Testis (tissue), 3 donors: ENCODE data around the gene WDR82. TPM values are rescaled to one million over a fixed set of nuclear protein-coding genes. Genes with fewer than 3 reads are reported as not detected.
"Not testable (repeated sequence)": the region's sequence is repeated elsewhere in the genome, so short reads cannot be mapped to it uniquely, and the experiment has no call there.

ENCODE experiments used
- DNase-seq: peaks from one replicate; pipeline ENCODE4 v3.0.0-alpha.2; 2019
- H3K27ac ChIP-seq, 2 donors: fragments of 200-600 bp; sonication (generic); one replicate each; pipeline ENCODE4 v1.5.1; 2019
- H3K27me3 ChIP-seq: fragments of 200-600 bp; sonication (generic); one replicate; pipeline ENCODE4 v1.5.1; 2019
- H3K36me3 ChIP-seq: fragments of 200-600 bp; sonication (generic); one replicate; pipeline ENCODE4 v1.5.1; 2017; ENCODE audit warnings: low read depth; ENCODE audit errors: missing control alignments
- H3K4me1 ChIP-seq: fragments of 200-600 bp; sonication (generic); one replicate; pipeline ENCODE4 v1.5.1; 2019
- H3K4me3 ChIP-seq, 2 donors: fragments of 200-600 bp; sonication (generic); one replicate each; pipeline ENCODE4 v1.5.1; 2017 to 2019
- H3K9me3 ChIP-seq: fragments of 200-600 bp; sonication (generic); one replicate; pipeline ENCODE4 v1.5.1; 2017
- CTCF ChIP-seq, 3 experiments: fragments of 450-650 bp in 2 of 3; fragments of 200-600 bp in 1 of 3; sonication (generic) in 1 of 3; IDR thresholded peaks; one replicate each; pipeline ENCODE4 v1.5.1; 2016 to 2019; ENCODE audit warnings: antibody characterized with exemption in 3 of 3, mild to moderate bottlenecking in 2 of 3, moderate library complexity in 1 of 3
- POLR2A ChIP-seq: fragments of 450-650 bp; IDR thresholded peaks from one replicate; pipeline ENCODE4 v1.6.1; 2017; ENCODE audit warnings: antibody characterized with exemption, mild to moderate bottlenecking, moderate library complexity
- WGBS, 2 donors: methylation state at CpG; one replicate each; pipeline ENCODE4 v1.1.5; 2018; 5-methylcytosine and 5-hydroxymethylcytosine counted together
- intact Hi-C: fragments of 100-400 bp; cut with DNase I; formaldehyde crosslinking; loops from one replicate; pipeline ENCODE4 v1.15.1; 2023; ENCODE audit warnings: low total_unique reads
- polyA plus RNA-seq: library from polyadenylated mRNA; stranded (reverse); fragments of 350-450 nt; fragmentation: Illumina TruSeq; extraction: RNeasy Lipid Tissue Mini Kit (QIAGEN cat#74804); gene quantifications from one replicate; pipeline ENCODE4 v1.2.3, GENCODE V29; 2014; ENCODE audit warnings: low read depth, low replicate concordance; ENCODE audit not compliant: insufficient read depth
- total RNA-seq, 2 donors: library from RNA; depleted of rRNA; stranded (reverse); fragments of >200 nt; gene quantifications; one replicate each; pipeline ENCODE4 v1.2.3, GENCODE V29; 2016

WDR82 gene
- total and polyA plus RNA-seq, 3 donors from 2014 or later = 76.1 to 85.7 (median 80.9) TPM

GRCh38 chr3:52277071-52277964 is 1.1 kb downstream of the WDR82 start:
- H3K27me3 ChIP-seq = no peaks in the 10 kb centered on the region
- peaks cover 4% of the 10 kb centered on the region for H3K36me3 ChIP-seq
- H3K4me3 ChIP-seq = peak overlapping the region; percentile 71 to 86
- peaks cover 34% of the 10 kb centered on the region for H3K4me1 ChIP-seq
- H3K9me3 ChIP-seq = no peaks in the 10 kb centered on the region
- WGBS, 2 donors = 1% methylated on average over 28 of the region's 28 CpGs
- TF ChIP-seq POLR2A (no peak), CTCF (IDR thresholded peaks at IDR 0.05) (no peak)
- H3K27ac ChIP-seq = peak overlapping the region; percentile 88 to 99
- DNase-seq = peak; percentile 89
- intact Hi-C loops = no loop called here

GRCh38 chr3:52274781-52275180 is 3.7 kb downstream of the WDR82 start:
- H3K9me3 ChIP-seq, H3K36me3 ChIP-seq, H3K27me3 ChIP-seq, intact Hi-C loops, H3K4me3 ChIP-seq, DNase-seq: not testable (repeated sequence)
- WGBS, 2 donors = 90% methylated on average over 18 of the region's 18 CpGs
- H3K27ac ChIP-seq = peak overlapping the region in 1 of 2 donors; percentile 99
- peaks cover 52% of the 10 kb centered on the region for H3K4me1 ChIP-seq

- Histone ChIP-seq H3K27me3 (no peaks in the 10 kb centered on the region), H3K4me3 (no peak overlapping the region), H3K27ac (no peak overlapping the region), H3K36me3 (peaks cover 4% of the 10 kb centered on the region), H3K4me1 (peaks cover 55% of the 10 kb centered on the region), H3K9me3 (no peaks in the 10 kb centered on the region)
- no peak for TF ChIP-seq CTCF (IDR thresholded peaks at IDR 0.05)
- TF ChIP-seq POLR2A = no peak
- intact Hi-C loops = no loop called here
- 76 to 91% methylated on average over 3 of the region's 3 CpGs for WGBS, 2 donors
- DNase-seq = no peak
Measured at GRCh38 chr3:52272831-52273230, 5.6 kb downstream of the WDR82 start.

DNA sequence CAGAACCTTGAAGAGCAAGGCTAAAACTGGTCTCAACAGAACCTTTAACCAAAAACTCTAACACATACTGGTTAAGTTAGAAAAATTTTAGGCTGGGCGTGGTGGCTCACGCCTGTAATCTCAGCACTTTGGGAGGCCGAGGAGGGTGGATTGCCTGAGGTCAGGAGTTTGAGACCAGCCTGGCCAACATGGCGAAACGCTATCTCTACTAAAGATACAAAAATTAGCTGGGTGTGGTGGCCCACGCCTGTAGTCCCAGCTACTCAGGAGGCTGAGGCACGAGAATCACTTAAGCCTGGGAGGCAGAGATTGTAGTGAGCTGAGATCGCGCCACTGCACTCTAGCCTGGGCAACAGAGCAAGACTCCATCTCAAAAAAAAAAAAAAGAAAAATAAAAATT is 6.3 kb downstream of the WDR82 start:
- H3K27me3 ChIP-seq, H3K9me3 ChIP-seq, DNase-seq, H3K36me3 ChIP-seq, H3K27ac ChIP-seq, intact Hi-C loops, H3K4me3 ChIP-seq: not testable (repeated sequence)
- H3K4me1 ChIP-seq = peaks cover 55% of the 10 kb centered on the region
- WGBS, 2 donors = 87% methylated on average over 8 to 9 of the region's 9 CpGs

- no peaks in the 10 kb centered on the region for H3K9me3 ChIP-seq
- intact Hi-C loops = no loop called here
- peaks cover 4% of the 10 kb centered on the region for H3K36me3 ChIP-seq
- TF ChIP-seq POLR2A = no peak
- no peak for TF ChIP-seq CTCF (IDR thresholded peaks at IDR 0.05)
- H3K4me1 ChIP-seq = peaks cover 41% of the 10 kb centered on the region
- no peak for DNase-seq
- H3K4me3 ChIP-seq = no peak overlapping the region
- WGBS, 2 donors = 21 to 59% methylated on average over 9 of the region's 9 CpGs
- peak overlapping the region in 1 of 2 donors; percentile 47 for H3K27ac ChIP-seq
- no peaks in the 10 kb centered on the region for H3K27me3 ChIP-seq
Measured at GRCh38 chr3:52270252-52270754, 8.1 kb downstream of the WDR82 start.
